Esophagus muscularis mucosa (tissue), 4 donors: Measurements from ENCODE around the gene ENDOD1. TPM values are rescaled to one million over a fixed set of nuclear protein-coding genes. Genes with fewer than 3 reads are reported as not detected.

Experiments
- DNase-seq: peaks from one replicate; pipeline ENCODE4 v3.0.0-alpha.2; 2017; ENCODE audit errors: extremely low spot score
- H3K27ac ChIP-seq, 4 donors: fragments of 200-600 bp; sonication (generic); replicated peaks in 1 of 4; 1 replicate in 3 of 4; 2 replicates in 1 of 4; pipeline ENCODE4 v1.5.1; 2016 to 2019; ENCODE audit warnings: mild to moderate bottlenecking in 1 of 4
- H3K27me3 ChIP-seq, 4 donors: fragments of 200-600 bp; sonication (generic); one replicate each; pipeline versions ENCODE4 v1.5.1 to v1.6.0; 2016 to 2019
- H3K36me3 ChIP-seq, 4 donors: fragments of 200-600 bp; sonication (generic); one replicate each; pipeline ENCODE4 v1.5.1; 2016 to 2019
- H3K4me1 ChIP-seq, 4 donors: fragments of 200-600 bp; sonication (generic); one replicate each; pipeline ENCODE4 v1.5.1; 2016 to 2019
- H3K4me3 ChIP-seq, 4 donors: fragments of 200-600 bp; sonication (generic); 1 replicate in 2 of 4; 2 replicates in 2 of 4; pipeline ENCODE4 v1.5.1; 2016 to 2019; ENCODE audit warnings: mild to moderate bottlenecking in 4 of 4, moderate library complexity in 1 of 4
- H3K9me3 ChIP-seq, 4 donors: fragments of 200-600 bp; sonication (generic); 1 replicate in 3 of 4; 2 replicates in 1 of 4; pipeline ENCODE4 v1.5.1; 2016 to 2019
- CTCF ChIP-seq, 3 experiments: fragments of 200-600 bp in 2 of 3; fragments of 450-650 bp in 1 of 3; sonication (generic) in 2 of 3; IDR thresholded peaks; one replicate each; pipeline ENCODE4 v1.5.1; 2017 to 2019; ENCODE audit warnings: antibody characterized with exemption in 3 of 3, mild to moderate bottlenecking in 2 of 3, moderate library complexity in 1 of 3
- EP300 ChIP-seq: sonication (generic); formaldehyde crosslinking; IDR thresholded peaks from one replicate; pipeline ENCODE4 v1.6.1; 2017; ENCODE audit warnings: antibody characterized with exemption
- POLR2A ChIP-seq: fragments of 450-650 bp; IDR thresholded peaks from one replicate; pipeline ENCODE4 v1.6.1; 2017; ENCODE audit warnings: antibody characterized with exemption, moderate library complexity, mild to moderate bottlenecking, low read depth
- POLR2AphosphoS5 ChIP-seq, 2 donors: sonication (generic); formaldehyde crosslinking; IDR thresholded peaks; one replicate each; pipeline ENCODE4 v1.6.1; 2017; ENCODE audit warnings: antibody characterized with exemption in 2 of 2
- WGBS: methylation state at CpG from one replicate; pipeline ENCODE4 v1.1.5; 2018; 5-methylcytosine and 5-hydroxymethylcytosine counted together
- intact Hi-C: fragments of 100-400 bp; cut with DNase I; formaldehyde crosslinking; loops from one replicate; pipeline ENCODE4 v1.15.1; 2023
- total RNA-seq, 4 donors: library from RNA; depleted of rRNA; stranded (reverse); fragments of >200 nt; gene quantifications; one replicate each; pipeline versions ENCODE4 v1.1.0 to v1.2.1, GENCODE V29; 2016

ENDOD1 gene
- total RNA-seq, 4 donors from 2014 or later, result 37.6 to 43.2 (median 41.0) TPM

GRCh38 chr11:95091663-95092180, 2.1 kb downstream of the ENDOD1 start:
- Histone ChIP-seq H3K27ac (no peak overlapping the region), H3K9me3 (no peaks in the 10 kb centered on the region), H3K36me3 (no peaks in the 10 kb centered on the region), H3K4me3 (peak overlapping the region in 3 of 4 donors; percentile 84 to 98 (median 90)), H3K27me3 (no peaks in the 10 kb centered on the region), H3K4me1 (peaks cover 21 to 47% (median 43%) of the 10 kb centered on the region in 4 donors)
- TF ChIP-seq EP300, result no peak
- no peak for TF ChIP-seq POLR2A
- no peak for TF ChIP-seq POLR2AphosphoS5 (IDR thresholded peaks at IDR 0.05)
- TF ChIP-seq CTCF (IDR thresholded peaks at IDR 0.05), result no peak
- DNase-seq, result no peak
- intact Hi-C loops, result loop anchor here (5.0 kb wide), 1 partner anchor 46 kb away; no protein-coding TSS in a partner anchor

- Histone ChIP-seq H3K4me1 (peaks cover 21 to 50% (median 43%) of the 10 kb centered on the region in 4 donors), H3K36me3 (no peaks in the 10 kb centered on the region), H3K27me3 (no peaks in the 10 kb centered on the region), H3K9me3 (no peaks in the 10 kb centered on the region), H3K27ac (no peak overlapping the region), H3K4me3 (no peak overlapping the region)
- intact Hi-C loops, result loop anchor here (5.0 kb wide), 1 partner anchor 45 kb away; no protein-coding TSS in a partner anchor
- 60% methylated on average over 5 of the region's 5 CpGs for WGBS
- no peak for TF ChIP-seq POLR2AphosphoS5 (IDR thresholded peaks at IDR 0.05)
- peak in 1 of 3 experiments; percentile 48 for TF ChIP-seq CTCF (IDR thresholded peaks at IDR 0.05)
- DNase-seq, result no peak
These were observed 3.1 kb downstream of the ENDOD1 start for GRCh38 chr11:95092549-95093324.

GRCh38 chr11:95093548-95093947, 3.9 kb downstream of the ENDOD1 start:
- intact Hi-C loops, result loop anchor here (5.0 kb wide), 1 partner anchor 44 kb away; no protein-coding TSS in a partner anchor
- H3K27me3 ChIP-seq, result no peaks in the 10 kb centered on the region
- peaks cover 21 to 50% (median 41%) of the 10 kb centered on the region in 4 donors for H3K4me1 ChIP-seq
- TF ChIP-seq CTCF (IDR thresholded peaks at IDR 0.05) (no peak), POLR2A (no peak), EP300 (no peak), POLR2AphosphoS5 (IDR thresholded peaks at IDR 0.05) (no peak)
- H3K9me3 ChIP-seq, result no peaks in the 10 kb centered on the region
- no peaks in the 10 kb centered on the region for H3K36me3 ChIP-seq
- no peak overlapping the region for H3K27ac ChIP-seq
- WGBS, result 92% methylated on average over 3 of the region's 3 CpGs
- no peak for DNase-seq
- no peak overlapping the region for H3K4me3 ChIP-seq

- Histone ChIP-seq H3K27ac (no peak overlapping the region), H3K4me1 (peaks cover 14 to 33% (median 24%) of the 10 kb centered on the region in 4 donors)
These were observed 6.4 kb downstream of the ENDOD1 start for GRCh38 chr11:95095858-95096587.

More at GRCh38 chr11:95095858-95096587, 6.4 kb downstream of the ENDOD1 start:
- intact Hi-C loops, result no loop called here
- Histone ChIP-seq H3K9me3 (no peaks in the 10 kb centered on the region), H3K27me3 (no peaks in the 10 kb centered on the region), H3K36me3 (no peaks in the 10 kb centered on the region), H3K4me3 (no peak overlapping the region)
- no peak for DNase-seq
- TF ChIP-seq EP300, result no peak
- TF ChIP-seq CTCF (IDR thresholded peaks at IDR 0.05), result no peak
- no peak for TF ChIP-seq POLR2A
- no peak for TF ChIP-seq POLR2AphosphoS5 (IDR thresholded peaks at IDR 0.05)
- WGBS, result 48% methylated on average over 4 of the region's 4 CpGs
